ENCODE measurements around the gene DIPK2A.

DIPK2A gene, protein sequence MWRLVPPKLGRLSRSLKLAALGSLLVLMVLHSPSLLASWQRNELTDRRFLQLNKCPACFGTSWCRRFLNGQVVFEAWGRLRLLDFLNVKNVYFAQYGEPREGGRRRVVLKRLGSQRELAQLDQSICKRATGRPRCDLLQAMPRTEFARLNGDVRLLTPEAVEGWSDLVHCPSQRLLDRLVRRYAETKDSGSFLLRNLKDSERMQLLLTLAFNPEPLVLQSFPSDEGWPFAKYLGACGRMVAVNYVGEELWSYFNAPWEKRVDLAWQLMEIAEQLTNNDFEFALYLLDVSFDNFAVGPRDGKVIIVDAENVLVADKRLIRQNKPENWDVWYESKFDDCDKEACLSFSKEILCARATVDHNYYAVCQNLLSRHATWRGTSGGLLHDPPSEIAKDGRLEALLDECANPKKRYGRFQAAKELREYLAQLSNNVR

DNA sequence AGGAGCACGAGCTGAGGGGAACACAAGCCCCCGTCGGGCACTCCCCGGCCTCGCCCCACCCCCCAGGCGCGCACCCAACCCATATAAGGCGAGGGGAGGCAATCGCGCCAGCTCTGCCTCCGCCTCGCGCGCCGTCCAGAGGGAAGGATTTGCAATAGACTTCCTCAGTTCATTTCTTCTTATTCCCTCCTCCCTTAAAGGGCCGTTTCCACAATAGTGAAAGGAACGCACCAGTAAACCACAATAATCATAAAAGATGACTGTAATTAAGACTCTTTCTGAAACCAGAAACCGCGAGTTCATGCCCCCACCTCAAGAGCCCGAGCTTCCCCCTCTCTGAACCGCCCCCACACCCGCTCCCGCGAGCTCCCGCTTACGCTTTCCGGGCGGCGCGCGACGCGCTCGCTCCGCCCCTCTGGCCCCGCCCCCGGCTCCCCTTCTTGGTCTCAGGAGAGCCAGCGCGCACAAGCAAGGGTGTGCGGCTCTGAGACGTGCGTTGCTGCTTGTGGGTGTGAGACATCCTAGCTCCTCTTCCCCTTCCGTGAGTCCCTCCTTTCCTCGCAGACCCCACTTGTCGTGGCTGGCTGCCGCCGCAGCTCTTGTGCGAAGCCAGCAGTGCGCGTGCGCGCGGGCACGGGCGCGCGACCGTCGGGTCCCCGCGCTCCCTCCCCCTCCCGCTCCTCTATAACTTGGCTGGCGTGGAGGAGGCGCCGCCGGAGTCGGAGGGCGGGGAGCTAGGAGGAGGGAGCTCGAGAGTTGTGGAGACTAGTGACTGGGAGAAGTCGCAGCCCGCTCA, at the start of gene DIPK2A:
TSS of gene DIPK2A (plus strand) at position 465 of the 796 bp plus-strand sequence. CDS start 510 bp downstream, outside the sequence.
- H3K9me3 ChIP-seq (ENCODE audit: control insufficient read depth, low read length), result no peaks in the 10 kb centered on the region
- H3K9ac ChIP-seq (ENCODE audit: low read length), result peak within 1 kb of the TSS; percentile 92
- DNase-seq (ENCODE audit: low read depth), result peak; percentile 98
- H3K4me1 ChIP-seq (ENCODE audit: control insufficient read depth, insufficient read depth, low read length), result peaks cover 18% of the 10 kb centered on the region
- H3K36me3 ChIP-seq (ENCODE audit: control insufficient read depth, insufficient read depth, low read length, severe bottlenecking), result no peaks in the 10 kb centered on the region
- peak within 1 kb of the TSS; percentile 95 for H3K4me3 ChIP-seq (ENCODE audit: low read length)
- no peaks in the 10 kb centered on the region for H3K27me3 ChIP-seq (replicated peaks; ENCODE audit: control insufficient read depth, insufficient read depth, low read length)

DNA sequence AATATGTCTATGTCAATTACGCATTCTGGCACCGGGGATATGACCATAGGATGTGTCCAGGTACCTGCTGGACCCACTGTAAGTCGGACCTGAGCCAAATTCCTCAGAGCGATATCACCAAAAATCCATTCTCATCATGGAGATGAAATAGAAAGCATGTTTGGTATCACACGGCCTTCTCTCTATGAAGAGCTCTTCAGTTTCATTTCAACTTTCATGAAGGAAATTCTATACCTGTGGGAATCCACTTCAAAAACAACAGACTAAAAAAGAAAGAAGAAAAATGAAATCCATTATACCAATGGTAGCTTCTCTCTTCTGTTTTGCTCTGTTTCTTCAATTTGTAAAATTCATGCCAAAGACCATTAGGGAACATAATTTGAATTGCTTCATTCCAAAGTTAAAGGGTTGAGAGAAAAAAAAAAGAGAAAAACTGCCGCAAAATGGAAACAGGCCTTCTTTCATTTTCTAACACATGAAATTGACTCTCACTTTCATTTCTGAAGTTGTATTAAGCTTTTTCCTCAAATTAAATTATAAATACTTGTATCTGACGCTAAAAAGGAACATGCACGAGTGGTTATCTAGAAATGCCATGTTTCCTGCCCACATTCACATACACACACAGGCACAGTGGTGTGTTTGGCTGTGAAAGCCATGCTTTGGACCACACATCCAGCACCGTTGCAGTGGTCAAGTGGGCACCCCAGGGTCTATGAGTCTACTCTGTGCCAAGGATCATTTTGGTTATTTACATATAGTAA, 46.9 kb upstream of the DIPK2A start:
- Histone ChIP-seq H3K4me3 (ENCODE audit: low read length) (no peak overlapping the region), H3K9ac (ENCODE audit: low read length) (no peak overlapping the region), H3K27me3 (replicated peaks; ENCODE audit: control insufficient read depth, insufficient read depth, low read length) (no peaks in the 10 kb centered on the region), H3K9me3 (ENCODE audit: control insufficient read depth, low read length) (no peaks in the 10 kb centered on the region), H3K4me1 (ENCODE audit: control insufficient read depth, insufficient read depth, low read length) (no peaks in the 10 kb centered on the region), H3K36me3 (ENCODE audit: control insufficient read depth, insufficient read depth, low read length, severe bottlenecking) (no peaks in the 10 kb centered on the region)
- no peak for DNase-seq (ENCODE audit: low read depth)

DNA sequence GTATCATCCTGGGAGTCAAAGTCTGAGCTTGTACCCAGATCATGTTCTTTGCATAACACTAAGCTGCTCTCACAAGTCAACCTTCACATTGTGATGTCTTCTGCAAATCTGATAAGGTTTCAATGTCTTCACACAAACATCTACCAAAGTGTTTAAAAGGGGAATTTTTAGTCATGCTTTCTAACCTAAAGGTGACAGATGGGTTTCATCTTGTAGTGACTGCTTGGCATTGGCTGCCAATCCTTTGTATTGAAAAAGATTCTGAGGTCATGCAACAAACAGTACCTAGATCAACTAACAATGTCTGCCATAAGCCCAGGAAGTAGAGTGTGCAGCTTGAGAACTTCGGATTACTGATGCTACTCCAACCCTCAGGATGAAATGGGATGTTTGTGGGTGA, 43.6 kb upstream of the DIPK2A start:
- H3K4me1 ChIP-seq (ENCODE audit: control insufficient read depth, insufficient read depth, low read length), result no peaks in the 10 kb centered on the region

DNA sequence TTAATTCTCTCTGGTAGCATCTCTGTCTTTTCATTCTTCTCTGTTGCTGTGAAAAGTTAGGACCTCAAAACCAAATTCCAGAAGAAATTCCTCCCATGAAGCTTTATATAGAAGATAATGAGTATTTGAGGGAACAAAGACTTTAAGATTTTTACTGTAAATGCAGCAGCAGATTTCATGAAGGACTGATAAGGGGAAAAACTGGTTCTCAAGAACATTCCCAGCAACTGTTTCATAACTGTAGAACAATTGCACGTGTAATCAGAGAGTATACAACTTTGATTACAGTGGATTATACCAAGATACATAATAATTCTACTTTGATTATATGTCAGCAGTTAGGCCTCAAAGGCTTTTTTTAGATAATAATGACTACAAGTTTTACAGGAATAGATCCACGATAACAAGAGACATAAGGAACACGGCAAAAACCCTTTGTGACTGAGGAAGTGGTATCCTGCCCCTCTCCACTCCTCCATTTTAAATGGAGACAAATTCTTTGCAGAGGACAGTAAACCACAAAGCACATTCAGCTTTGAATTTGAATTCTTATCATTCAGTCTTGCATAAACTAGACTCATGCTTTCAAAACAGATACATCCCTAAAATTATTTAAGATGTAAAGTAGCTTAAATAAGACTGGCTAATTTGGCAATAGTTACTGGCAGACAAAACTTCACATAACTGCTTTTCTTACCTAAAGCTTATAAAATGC, 42.9 kb upstream of the DIPK2A start:
- Histone ChIP-seq H3K27me3 (replicated peaks; ENCODE audit: control insufficient read depth, insufficient read depth, low read length) (no peaks in the 10 kb centered on the region), H3K4me1 (ENCODE audit: control insufficient read depth, insufficient read depth, low read length) (no peaks in the 10 kb centered on the region)

More for the DNA sequence above, 43.6 kb upstream of the DIPK2A start:
- H3K9ac ChIP-seq (ENCODE audit: low read length), result no peak overlapping the region
- no peaks in the 10 kb centered on the region for H3K9me3 ChIP-seq (ENCODE audit: control insufficient read depth, low read length)
- no peak for DNase-seq (ENCODE audit: low read depth)
- no peak overlapping the region for H3K4me3 ChIP-seq (ENCODE audit: low read length)
- no peaks in the 10 kb centered on the region for H3K36me3 ChIP-seq (ENCODE audit: control insufficient read depth, insufficient read depth, low read length, severe bottlenecking)
- no peaks in the 10 kb centered on the region for H3K27me3 ChIP-seq (replicated peaks; ENCODE audit: control insufficient read depth, insufficient read depth, low read length)

DNA sequence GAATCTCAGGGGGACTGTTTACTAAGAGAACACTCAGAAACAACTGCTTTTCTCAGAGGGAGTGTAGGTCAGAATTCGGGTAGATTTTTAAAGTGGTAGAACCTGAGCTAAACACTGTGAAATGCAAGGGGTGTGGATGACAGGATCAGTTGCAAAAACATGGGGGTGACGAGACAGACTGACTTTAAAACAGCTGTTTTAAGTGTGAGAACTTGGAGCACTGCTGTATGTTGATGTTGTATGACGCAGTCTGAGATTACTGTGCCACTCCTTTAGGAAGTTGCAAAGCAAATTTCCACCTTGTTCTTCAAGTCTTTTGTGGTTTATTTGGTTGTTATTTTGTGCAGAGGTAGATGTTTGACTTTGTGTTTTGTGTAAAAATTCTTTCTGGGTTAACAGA, 36.8 kb upstream of the DIPK2A start:
- Histone ChIP-seq H3K27me3 (replicated peaks; ENCODE audit: control insufficient read depth, insufficient read depth, low read length) (no peaks in the 10 kb centered on the region), H3K4me3 (ENCODE audit: low read length) (no peak overlapping the region), H3K9ac (ENCODE audit: low read length) (no peak overlapping the region), H3K9me3 (ENCODE audit: control insufficient read depth, low read length) (no peaks in the 10 kb centered on the region), H3K4me1 (ENCODE audit: control insufficient read depth, insufficient read depth, low read length) (no peaks in the 10 kb centered on the region), H3K36me3 (ENCODE audit: control insufficient read depth, insufficient read depth, low read length, severe bottlenecking) (no peaks in the 10 kb centered on the region)
- no peak for DNase-seq (ENCODE audit: low read depth)

More for the DNA sequence above, 42.9 kb upstream of the DIPK2A start:
- no peaks in the 10 kb centered on the region for H3K36me3 ChIP-seq (ENCODE audit: control insufficient read depth, insufficient read depth, low read length, severe bottlenecking)
- H3K9ac ChIP-seq (ENCODE audit: low read length), result no peak overlapping the region
- no peaks in the 10 kb centered on the region for H3K9me3 ChIP-seq (ENCODE audit: control insufficient read depth, low read length)
- DNase-seq (ENCODE audit: low read depth), result peak; percentile 35
- no peak overlapping the region for H3K4me3 ChIP-seq (ENCODE audit: low read length)

DNA sequence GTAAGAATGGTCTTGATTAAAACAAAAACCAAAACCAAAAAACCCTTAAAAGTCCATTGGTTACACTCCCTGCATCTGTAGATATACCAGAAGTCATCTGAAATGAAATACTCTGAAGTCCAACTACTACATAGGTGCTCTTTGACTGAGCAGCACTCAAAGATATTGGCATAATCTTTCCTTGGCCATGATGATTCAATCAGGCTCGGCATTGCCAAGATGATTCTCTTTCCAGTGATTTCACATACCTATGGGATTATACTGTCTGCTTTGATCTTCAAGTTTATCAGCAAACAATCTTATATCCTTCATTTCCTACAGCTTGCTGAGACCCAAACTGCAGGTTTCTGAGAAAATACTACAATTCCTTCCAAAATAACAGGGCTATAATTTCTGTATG, 35.9 kb upstream of the DIPK2A start:
- H3K4me1 ChIP-seq (ENCODE audit: control insufficient read depth, insufficient read depth, low read length), result no peaks in the 10 kb centered on the region
- H3K9me3 ChIP-seq (ENCODE audit: control insufficient read depth, low read length), result no peaks in the 10 kb centered on the region
- no peaks in the 10 kb centered on the region for H3K27me3 ChIP-seq (replicated peaks; ENCODE audit: control insufficient read depth, insufficient read depth, low read length)
- DNase-seq (ENCODE audit: low read depth), result no peak
- no peak overlapping the region for H3K4me3 ChIP-seq (ENCODE audit: low read length)
- no peak overlapping the region for H3K9ac ChIP-seq (ENCODE audit: low read length)
- no peaks in the 10 kb centered on the region for H3K36me3 ChIP-seq (ENCODE audit: control insufficient read depth, insufficient read depth, low read length, severe bottlenecking)

DNA sequence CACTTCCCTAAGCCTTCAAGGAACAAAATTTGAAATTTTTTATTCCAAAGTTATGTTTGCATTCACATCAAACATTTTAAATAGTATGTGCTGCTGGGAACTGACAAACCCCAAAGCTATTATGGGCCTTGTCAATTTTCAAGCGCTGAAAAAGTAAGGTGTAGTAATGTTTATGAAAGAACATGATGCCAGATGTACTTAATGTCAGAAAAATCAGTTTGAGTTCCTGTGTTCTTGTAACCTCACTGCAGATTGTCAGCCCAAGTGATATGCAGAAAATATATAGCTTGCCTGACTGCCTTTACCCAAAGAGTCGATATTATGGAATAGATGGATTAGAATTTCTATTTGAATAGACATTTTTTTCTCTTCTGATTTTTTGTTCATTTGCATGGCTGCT, 20.8 kb upstream of the DIPK2A start:
- Histone ChIP-seq H3K36me3 (ENCODE audit: control insufficient read depth, insufficient read depth, low read length, severe bottlenecking) (no peaks in the 10 kb centered on the region), H3K9ac (ENCODE audit: low read length) (no peak overlapping the region)

DNA sequence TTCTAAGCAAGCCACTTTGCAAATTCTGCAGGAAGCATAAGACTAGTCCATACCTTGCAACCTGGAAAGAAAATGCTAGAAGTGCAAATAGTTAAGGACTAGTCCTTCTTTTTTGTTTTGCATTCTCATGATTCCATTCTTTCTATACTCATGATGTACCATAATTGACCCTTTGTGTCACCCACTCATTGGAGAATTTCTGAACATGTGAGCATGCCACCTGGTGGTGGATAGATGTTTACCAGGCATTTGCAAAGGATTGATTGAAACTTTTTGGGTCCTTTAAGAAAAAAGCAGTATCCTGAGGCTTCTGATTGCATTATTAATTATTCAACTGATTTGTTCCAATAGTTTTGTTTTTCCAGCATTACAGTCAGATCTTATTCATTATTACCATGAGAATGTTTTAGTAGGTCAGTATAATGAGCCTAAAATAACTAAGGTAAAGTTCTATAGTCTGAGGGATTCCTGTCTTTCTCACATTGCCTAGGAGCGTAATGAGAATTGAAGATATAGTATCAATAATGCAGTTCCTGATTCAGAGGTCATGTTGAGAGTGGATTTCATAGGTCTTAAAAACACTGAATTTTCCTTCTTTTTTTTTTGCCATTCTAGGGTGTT, 20.2 kb upstream of the DIPK2A start:
- Histone ChIP-seq H3K9me3 (ENCODE audit: control insufficient read depth, low read length) (no peaks in the 10 kb centered on the region), H3K9ac (ENCODE audit: low read length) (no peak overlapping the region), H3K4me1 (ENCODE audit: control insufficient read depth, insufficient read depth, low read length) (no peaks in the 10 kb centered on the region), H3K36me3 (ENCODE audit: control insufficient read depth, insufficient read depth, low read length, severe bottlenecking) (no peaks in the 10 kb centered on the region), H3K27me3 (replicated peaks; ENCODE audit: control insufficient read depth, insufficient read depth, low read length) (no peaks in the 10 kb centered on the region), H3K4me3 (ENCODE audit: low read length) (no peak overlapping the region)
- peak; percentile 79 for DNase-seq (ENCODE audit: low read depth)

More for the DNA sequence above, 20.8 kb upstream of the DIPK2A start:
- no peaks in the 10 kb centered on the region for H3K4me1 ChIP-seq (ENCODE audit: control insufficient read depth, insufficient read depth, low read length)
- no peak for DNase-seq (ENCODE audit: low read depth)
- H3K9me3 ChIP-seq (ENCODE audit: control insufficient read depth, low read length), result no peaks in the 10 kb centered on the region
- H3K4me3 ChIP-seq (ENCODE audit: low read length), result no peak overlapping the region
- H3K27me3 ChIP-seq (replicated peaks; ENCODE audit: control insufficient read depth, insufficient read depth, low read length), result no peaks in the 10 kb centered on the region

DNA sequence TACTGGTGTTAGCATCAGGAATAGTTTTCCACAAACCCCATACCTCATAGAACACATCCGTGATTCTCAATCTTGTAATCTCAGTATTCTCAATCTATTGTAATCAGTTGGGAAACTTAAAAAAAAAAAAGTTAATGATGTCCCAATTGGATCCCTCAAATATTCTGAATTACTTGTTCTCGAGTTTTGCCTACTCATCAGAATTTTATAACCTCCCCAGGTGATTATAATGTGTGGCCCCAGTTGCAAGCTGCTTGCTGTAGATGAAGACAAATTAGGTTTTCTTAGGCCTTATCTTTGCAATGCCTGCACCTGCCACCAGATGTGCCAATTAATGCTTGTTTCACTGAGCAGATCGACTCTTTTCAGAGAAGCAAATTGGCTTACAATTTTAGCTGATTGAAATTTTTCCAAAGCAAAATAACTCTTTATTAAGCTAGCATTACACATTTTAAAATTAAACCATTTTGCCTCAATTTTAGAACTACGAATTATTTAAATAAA, 19.0 kb upstream of the DIPK2A start:
- no peak overlapping the region for H3K4me3 ChIP-seq (ENCODE audit: low read length)
- no peaks in the 10 kb centered on the region for H3K4me1 ChIP-seq (ENCODE audit: control insufficient read depth, insufficient read depth, low read length)
- no peak for DNase-seq (ENCODE audit: low read depth)
- no peaks in the 10 kb centered on the region for H3K27me3 ChIP-seq (replicated peaks; ENCODE audit: control insufficient read depth, insufficient read depth, low read length)
- H3K9me3 ChIP-seq (ENCODE audit: control insufficient read depth, low read length), result no peaks in the 10 kb centered on the region
- H3K9ac ChIP-seq (ENCODE audit: low read length), result no peak overlapping the region
- H3K36me3 ChIP-seq (ENCODE audit: control insufficient read depth, insufficient read depth, low read length, severe bottlenecking), result no peaks in the 10 kb centered on the region

DNA sequence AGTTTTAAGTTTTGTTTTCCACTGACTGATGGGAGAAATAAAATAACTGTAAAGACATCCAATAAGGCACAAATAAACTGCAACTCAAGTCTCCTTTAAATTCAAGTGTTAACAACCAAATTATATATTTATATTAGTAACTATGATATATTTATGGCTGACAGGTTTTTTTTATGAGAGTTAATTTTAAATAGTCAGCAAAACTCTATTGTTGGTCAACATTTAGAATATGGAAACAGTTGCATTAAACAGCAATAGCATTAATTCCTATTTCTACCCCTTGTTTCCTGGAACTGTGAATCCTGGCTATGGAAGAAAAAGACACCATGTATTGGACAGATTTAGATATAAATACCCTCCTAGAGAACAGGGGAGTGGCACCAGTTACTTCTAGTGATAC, 16.5 kb upstream of the DIPK2A start:
- H3K9ac ChIP-seq (ENCODE audit: low read length), result no peak overlapping the region
- no peaks in the 10 kb centered on the region for H3K27me3 ChIP-seq (replicated peaks; ENCODE audit: control insufficient read depth, insufficient read depth, low read length)
- no peaks in the 10 kb centered on the region for H3K9me3 ChIP-seq (ENCODE audit: control insufficient read depth, low read length)
- no peak for DNase-seq (ENCODE audit: low read depth)
- H3K4me1 ChIP-seq (ENCODE audit: control insufficient read depth, insufficient read depth, low read length), result no peaks in the 10 kb centered on the region
- H3K4me3 ChIP-seq (ENCODE audit: low read length), result no peak overlapping the region
- no peaks in the 10 kb centered on the region for H3K36me3 ChIP-seq (ENCODE audit: control insufficient read depth, insufficient read depth, low read length, severe bottlenecking)
